GM19467 (cell line): ENCODE data around the gene DCX.

Experiments used
- ATAC-seq: cut with Tn5 transposase; IDR thresholded peaks from one replicate; pipeline ENCODE4 v1.9.1; 2021; ENCODE audit warnings: mild to moderate bottlenecking, moderate library complexity; ENCODE audit not compliant: unreplicated experiment

The DCX gene

GRCh38 chrX:111411983-111412382 is at the start of gene DCX:
DCX (minus strand) TSS chrX:111412192; CDS start chrX:111410398, 1,794 bp downstream.
- ATAC-seq, result no peak

- no peak for ATAC-seq
Observed at GRCh38 chrX:111460607-111461006, 48.6 kb upstream of the DCX start.

- ATAC-seq, result no peak
Observed at GRCh38 chrX:111447298-111447697, 35.3 kb upstream of the DCX start.

- no peak for ATAC-seq
Observed at GRCh38 chrX:111445485-111445884, 33.5 kb upstream of the DCX start.

GRCh38 chrX:111444881-111445280 is 32.9 kb upstream of the DCX start:
- no peak for ATAC-seq

- no peak for ATAC-seq
Observed at GRCh38 chrX:111443946-111444345, 32.0 kb upstream of the DCX start.

GRCh38 chrX:111442791-111443190 is 30.8 kb upstream of the DCX start:
- no peak for ATAC-seq

- ATAC-seq, result no peak
Observed at GRCh38 chrX:111435469-111435868, 23.5 kb upstream of the DCX start.

GRCh38 chrX:111431001-111431400 is 19.0 kb upstream of the DCX start:
- no peak for ATAC-seq

GRCh38 chrX:111411557-111411956 is 435 bp downstream of the DCX start:
- no peak for ATAC-seq

GRCh38 chrX:111410590-111411078 is 1.4 kb downstream of the DCX start:
- no peak for ATAC-seq

- ATAC-seq, result no peak
Observed at GRCh38 chrX:111409326-111409725, 2.7 kb downstream of the DCX start.

GRCh38 chrX:111407948-111408347 is 4.0 kb downstream of the DCX start:
- no peak for ATAC-seq

GRCh38 chrX:111402344-111402743 is 9.6 kb downstream of the DCX start:
- ATAC-seq, result no peak

- no peak for ATAC-seq
Observed at GRCh38 chrX:111395149-111395548, 16.8 kb downstream of the DCX start.

- no peak for ATAC-seq
Observed at GRCh38 chrX:111394569-111394968, 17.4 kb downstream of the DCX start.

- no peak for ATAC-seq
Observed at GRCh38 chrX:111387470-111388070, 24.4 kb downstream of the DCX start.

GRCh38 chrX:111386615-111387233 is 25.3 kb downstream of the DCX start:
- no peak for ATAC-seq

- no peak for ATAC-seq
Observed at GRCh38 chrX:111386077-111386476, 25.9 kb downstream of the DCX start.

- no peak for ATAC-seq
Observed at GRCh38 chrX:111382277-111382676, 29.7 kb downstream of the DCX start.

GRCh38 chrX:111376897-111377578 is 35.0 kb downstream of the DCX start:
- ATAC-seq, result no peak

- ATAC-seq, result no peak
Observed at GRCh38 chrX:111376486-111376885, 35.5 kb downstream of the DCX start.
